ENCODE measurements around the gene MPZL2.

GRCh38 chr11:118212781-118213191 is 51.3 kb downstream of the MPZL2 start:
- TF ChIP-seq POLR2A (IDR thresholded peaks at IDR 0.05) (no peak), POLR2AphosphoS5 (IDR thresholded peaks at IDR 0.05; ENCODE audit: insufficient read depth in 1 of 2, low read depth in 1 of 2) (no peak)
- TF ChIP-seq, protein P1, sequence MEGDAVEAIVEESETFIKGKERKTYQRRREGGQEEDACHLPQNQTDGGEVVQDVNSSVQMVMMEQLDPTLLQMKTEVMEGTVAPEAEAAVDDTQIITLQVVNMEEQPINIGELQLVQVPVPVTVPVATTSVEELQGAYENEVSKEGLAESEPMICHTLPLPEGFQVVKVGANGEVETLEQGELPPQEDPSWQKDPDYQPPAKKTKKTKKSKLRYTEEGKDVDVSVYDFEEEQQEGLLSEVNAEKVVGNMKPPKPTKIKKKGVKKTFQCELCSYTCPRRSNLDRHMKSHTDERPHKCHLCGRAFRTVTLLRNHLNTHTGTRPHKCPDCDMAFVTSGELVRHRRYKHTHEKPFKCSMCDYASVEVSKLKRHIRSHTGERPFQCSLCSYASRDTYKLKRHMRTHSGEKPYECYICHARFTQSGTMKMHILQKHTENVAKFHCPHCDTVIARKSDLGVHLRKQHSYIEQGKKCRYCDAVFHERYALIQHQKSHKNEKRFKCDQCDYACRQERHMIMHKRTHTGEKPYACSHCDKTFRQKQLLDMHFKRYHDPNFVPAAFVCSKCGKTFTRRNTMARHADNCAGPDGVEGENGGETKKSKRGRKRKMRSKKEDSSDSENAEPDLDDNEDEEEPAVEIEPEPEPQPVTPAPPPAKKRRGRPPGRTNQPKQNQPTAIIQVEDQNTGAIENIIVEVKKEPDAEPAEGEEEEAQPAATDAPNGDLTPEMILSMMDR (IDR thresholded peaks at IDR 0.05): no peak
